GM12878 (cell line): ENCODE data around the gene PCP2. TPM values are rescaled to one million over a fixed set of nuclear protein-coding genes. Genes with fewer than 3 reads are reported as not detected.

Experiments
- ATAC-seq: fragments of 200-7000 bp; cut with Tn5 transposase; 3 replicates; pipeline ENCODE4 v1.9.1; 2020; ENCODE audit warnings: mild to moderate bottlenecking, moderate library complexity
- BruUV-seq: library from RNA; stranded (reverse); fragments of 400-500 nt; replicated peaks from 2 replicates; lab custom pipeline; 2021; lab: Mats Ljungman, UMichigan
- CTCF ChIA-PET: fragments of 300-600 bp; sonication (Branson Sonifier 250); formaldehyde crosslinking; extraction: SDS; loops from one replicate; lab custom pipeline; 2021; ENCODE audit warnings: inconsistent platforms; lab: Yijun Ruan, JAX
- POLR2A ChIA-PET: fragments of 350-600 bp; formaldehyde crosslinking; extraction: SDS; loops from one replicate; lab custom pipeline; 2021; ENCODE audit warnings: inconsistent platforms; lab: Charles Lee
- RAD21 ChIA-PET: fragments of 300-600 bp; sonication (Branson Sonifier 250); formaldehyde crosslinking; loops from one replicate; lab custom pipeline; 2023; ENCODE audit warnings: antibody characterized with exemption; ENCODE audit not compliant: unreplicated experiment; lab: Charles Lee
- SMC1A ChIA-PET: fragments of 300-600 bp; sonication (Branson Sonifier 250); formaldehyde crosslinking; loops from one replicate; lab custom pipeline; 2023; ENCODE audit not compliant: unreplicated experiment, uncharacterized antibody; lab: Charles Lee
- DNase-seq: peaks from one replicate; pipeline ENCODE4 v3.0.0-alpha.2; 2011; ENCODE audit warnings: low read depth, low spot score
- FAIRE-seq: peaks from 3 replicates; lab custom pipeline; 2011; peaks lifted over from hg19 to GRCh38; lab: Jason Lieb, UNC
- H2AFZ ChIP-seq: 2 replicates; pipeline ENCODE4 v1.6.0; 2011; ENCODE audit warnings: low read depth, low read length, control low read depth; ENCODE audit not compliant: control insufficient read depth
- H3K27ac ChIP-seq: 2 replicates; pipeline ENCODE4 v1.5.1; 2011; ENCODE audit warnings: control low read depth; ENCODE audit not compliant: control insufficient read depth, insufficient read depth
- H3K27me3 ChIP-seq, 2 experiments: replicated peaks in 1 of 2; 2 replicates each; pipeline versions ENCODE4 v1.6.0 to v1.6.1; 2011; ENCODE audit warnings: low read length in 1 of 2; ENCODE audit not compliant: control insufficient read depth in 2 of 2, insufficient read depth in 2 of 2
- H3K36me3 ChIP-seq, 2 experiments: 2 replicates each; pipeline ENCODE4 v1.5.1; 2011; ENCODE audit warnings: low read length in 1 of 2; ENCODE audit not compliant: control insufficient read depth in 2 of 2, insufficient read depth in 2 of 2
- H3K4me1 ChIP-seq: 2 replicates; pipeline ENCODE4 v1.6.1; 2011; ENCODE audit warnings: mild to moderate bottlenecking, low read length, moderate library complexity, mixed read lengths; ENCODE audit not compliant: control insufficient read depth, insufficient read depth
- H3K4me2 ChIP-seq: 2 replicates; pipeline ENCODE4 v1.6.0; 2011; ENCODE audit warnings: control low read depth; ENCODE audit not compliant: control insufficient read depth, insufficient read depth
- H3K4me3 ChIP-seq: fragments of 200-600 bp; sonication (generic); 2 replicates; pipeline ENCODE4 v1.5.1; 2016
- H3K79me2 ChIP-seq: 2 replicates; pipeline ENCODE4 v1.6.0; 2011; ENCODE audit warnings: low read length; ENCODE audit not compliant: control insufficient read depth, insufficient read depth
- H3K9ac ChIP-seq: 2 replicates; pipeline ENCODE4 v1.8.0; 2011; ENCODE audit warnings: low read length, control low read depth, mixed read lengths; ENCODE audit not compliant: control insufficient read depth, insufficient read depth
- H3K9me3 ChIP-seq: replicated peaks from 3 replicates; pipeline ENCODE4 v1.5.1; 2011; ENCODE audit warnings: mild to moderate bottlenecking, low read length; ENCODE audit not compliant: control insufficient read depth, insufficient read depth
- H4K20me1 ChIP-seq: 2 replicates; pipeline ENCODE4 v1.6.0; 2011; ENCODE audit not compliant: control insufficient read depth, insufficient read depth
- BCL11A ChIP-seq: IDR thresholded peaks from 2 replicates; pipeline ENCODE4 v1.6.1; 2011; ENCODE audit warnings: low read depth, low read length
- BHLHE40 ChIP-seq, 2 experiments: fragments of 450-650 bp in 1 of 2; IDR thresholded peaks; 2 replicates each; pipeline ENCODE4 v1.6.1; 2011 to 2017; ENCODE audit warnings: low read depth in 2 of 2, borderline replicate concordance in 1 of 2, improper control_type of control experiment in 1 of 2, low read length in 1 of 2, mild to moderate bottlenecking in 1 of 2
- BMI1 ChIP-seq: fragments of 450-650 bp; IDR thresholded peaks from 2 replicates; pipeline ENCODE4 v1.6.1; 2016; ENCODE audit warnings: mild to moderate bottlenecking, moderate library complexity, borderline replicate concordance
- BRCA1 ChIP-seq: IDR thresholded peaks from 2 replicates; pipeline ENCODE4 v1.6.1; 2011; ENCODE audit warnings: low read depth, low read length, improper control_type of control experiment
- PAX5 ChIP-seq: IDR thresholded peaks from 2 replicates; pipeline ENCODE4 v1.6.1; 2011; ENCODE audit warnings: low read depth, low read length, borderline replicate concordance
- PRDM15 ChIP-seq: fragments of 450-650 bp; formaldehyde crosslinking; IDR thresholded peaks from 2 replicates; pipeline ENCODE4 v1.4.0; 2020; ENCODE audit warnings: mild to moderate bottlenecking, moderate library complexity
- RAD21 ChIP-seq: IDR thresholded peaks from 2 replicates; pipeline ENCODE4 v1.6.1; 2011; ENCODE audit warnings: mild to moderate bottlenecking, low read depth, low read length, moderate library complexity; ENCODE audit not compliant: insufficient read depth
- RELB ChIP-seq: fragments of 450-650 bp; IDR thresholded peaks from 2 replicates; pipeline ENCODE4 v1.6.1; 2017; ENCODE audit warnings: low read depth, mild to moderate bottlenecking, moderate library complexity
- ZNF207 ChIP-seq: fragments of 450-650 bp; IDR thresholded peaks from 2 replicates; pipeline ENCODE4 v1.6.1; 2014; ENCODE audit warnings: antibody characterized with exemption, mild to moderate bottlenecking, borderline replicate concordance
- in situ Hi-C: fragments of 300-500 bp; cut with MboI; formaldehyde crosslinking; loops from 9 replicates; pipeline ENCODE4 v1.14.3; 2018; ENCODE audit warnings: mixed read lengths
- intact Hi-C: fragments of 100-400 bp; cut with micrococcal nuclease; formaldehyde crosslinking; loops from one replicate; pipeline ENCODE4 v1.14.2; 2022; ENCODE audit not compliant: unreplicated experiment
- polyA plus RNA-seq, 11 experiments: library from polyadenylated mRNA; depleted of rRNA in 4 of 11; unstranded in 6 of 11; stranded (reverse) in 5 of 11; fragments of >200 nt; fragmentation: Nextera tagmentation in 4 of 11; fragmentation: Illumina TruSeq in 1 of 11; extraction: Ambion mirVana in 4 of 11; extraction: Trizol in 1 of 11; gene quantifications; 1 replicate in 1 of 11; 2 replicates in 10 of 11; pipeline versions ENCODE4 v1.2.1 to v1.2.3, GENCODE V29; 2011 to 2016; ENCODE audit warnings: inconsistent platforms in 2 of 11, missing spikeins in 2 of 11, low read depth in 1 of 11
- total RNA-seq, 4 experiments: library from RNA; depleted of rRNA in 3 of 4; stranded (reverse); fragments of >200 nt in 3 of 4; fragmentation: Illumina TruSeq in 1 of 4; extraction: Trizol in 1 of 4; gene quantifications; 2 replicates each; pipeline versions ENCODE4 v1.2.1 to v1.2.3, GENCODE V29; 2013 to 2021
- TF ChIP-seq, protein P1 (sequence below): fragments of 450-650 bp; IDR thresholded peaks from 2 replicates; pipeline ENCODE4 v1.6.1; 2018; ENCODE audit warnings: borderline replicate concordance, mild to moderate bottlenecking; ENCODE audit not compliant: partially characterized antibody

Gene PCP2
- total and polyA plus RNA-seq, 10 of the 15 experiments (the other 5 are each of a cell fraction or from before 2014, with no cell fraction given), result 0.10 to 0.62 (median 0.31) TPM; not detected in 5

GRCh38 chr19:7602240-7602934, 31.1 kb downstream of the PCP2 start (continued):
- no peak for TF ChIP-seq RELB
- no peak for TF ChIP-seq BCL11A
- TF ChIP-seq, protein P1, sequence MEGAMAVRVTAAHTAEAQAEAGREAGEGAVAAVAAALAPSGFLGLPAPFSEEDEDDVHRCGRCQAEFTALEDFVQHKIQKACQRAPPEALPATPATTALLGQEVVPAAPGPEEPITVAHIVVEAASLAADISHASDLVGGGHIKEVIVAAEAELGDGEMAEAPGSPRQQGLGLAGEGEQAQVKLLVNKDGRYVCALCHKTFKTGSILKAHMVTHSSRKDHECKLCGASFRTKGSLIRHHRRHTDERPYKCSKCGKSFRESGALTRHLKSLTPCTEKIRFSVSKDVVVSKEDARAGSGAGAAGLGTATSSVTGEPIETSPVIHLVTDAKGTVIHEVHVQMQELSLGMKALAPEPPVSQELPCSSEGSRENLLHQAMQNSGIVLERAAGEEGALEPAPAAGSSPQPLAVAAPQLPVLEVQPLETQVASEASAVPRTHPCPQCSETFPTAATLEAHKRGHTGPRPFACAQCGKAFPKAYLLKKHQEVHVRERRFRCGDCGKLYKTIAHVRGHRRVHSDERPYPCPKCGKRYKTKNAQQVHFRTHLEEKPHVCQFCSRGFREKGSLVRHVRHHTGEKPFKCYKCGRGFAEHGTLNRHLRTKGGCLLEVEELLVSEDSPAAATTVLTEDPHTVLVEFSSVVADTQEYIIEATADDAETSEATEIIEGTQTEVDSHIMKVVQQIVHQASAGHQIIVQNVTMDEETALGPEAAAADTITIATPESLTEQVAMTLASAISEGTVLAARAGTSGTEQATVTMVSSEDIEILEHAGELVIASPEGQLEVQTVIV, result no peak
- TF ChIP-seq RAD21, result no peak
- TF ChIP-seq BRCA1, result no peak
- TF ChIP-seq ZNF207, result no peak

- no peak overlapping the region for H3K4me2 ChIP-seq
- no peaks in the 10 kb centered on the region for H3K9me3 ChIP-seq
- H3K27ac ChIP-seq, result no peak overlapping the region
- no peak for ATAC-seq
- ChIA-PET POLR2A (no interaction called here), RAD21 (no interaction called here), SMC1A (no interaction called here), CTCF (no interaction called here)
- no TSS peak for BruUV-seq
- H3K4me3 ChIP-seq, result no peak overlapping the region
- in situ Hi-C loops (no loop called here), intact Hi-C loops (no loop called here)
- H3K9ac ChIP-seq, result no peak overlapping the region
- no peak for DNase-seq
- no peak overlapping the region for H2AFZ ChIP-seq
- no peaks in the 10 kb centered on the region for H4K20me1 ChIP-seq
- 0 out of 4 replicates have a peak, but pooled peaks cover 0 to 2% of the 10 kb centered on the region in 2 experiments for H3K27me3 ChIP-seq
- no peaks in the 10 kb centered on the region for H3K79me2 ChIP-seq
- H3K36me3 ChIP-seq, result no peaks in the 10 kb centered on the region
- no peaks in the 10 kb centered on the region for H3K4me1 ChIP-seq
- FAIRE-seq, result no peak
- TF ChIP-seq BHLHE40 (IDR thresholded peaks at IDR 0.05; ENCODE audit: borderline replicate concordance in 1 of 2, low read depth in 2 of 2, low read length in 1 of 2) (no peak), PAX5 (no peak), BMI1 (no peak), PRDM15 (CRISPR knock-in tag) (no peak)
Observed at GRCh38 chr19:7600721-7601120, 32.8 kb downstream of the PCP2 start.
